OCI-LY3 (cell line): Measurements from ENCODE around the gene CHPF.

Experiments
- H2AFZ ChIP-seq: fragments of 200-600, 300-600 bp; shearing (Covaris generic); 2 replicates; pipeline ENCODE4 v1.6.0; 2014; ENCODE audit warnings: antibody characterized with exemption, low read depth, low read length
- H3K27ac ChIP-seq: fragments of 200-600, 300-600 bp; sonication (generic); 2 replicates; pipeline ENCODE4 v1.5.1; 2014; ENCODE audit warnings: mild to moderate bottlenecking, low read length, moderate library complexity, mixed read lengths
- H3K27me3 ChIP-seq: fragments of 200-600, 300-600 bp; sonication (generic); 2 replicates; pipeline ENCODE4 v1.6.1; 2014; ENCODE audit warnings: low read depth, low read length, mixed read lengths
- H3K36me3 ChIP-seq: fragments of 200-600, 300-600 bp; sonication (generic); replicated peaks from 2 replicates; pipeline ENCODE3; 2014; ENCODE audit warnings: low read depth, low read length, mixed read lengths
- H3K4me1 ChIP-seq: fragments of 300-600, 200-600 bp; sonication (generic); 2 replicates; pipeline ENCODE4 v1.6.1; 2014; ENCODE audit warnings: low read length, mixed read lengths
- H3K4me2 ChIP-seq: fragments of 200-600, 300-600 bp; sonication (generic); 2 replicates; pipeline ENCODE4 v1.6.1; 2014; ENCODE audit warnings: low read length, mixed read lengths
- H3K4me3 ChIP-seq: fragments of 300-600, 200-600 bp; sonication (generic); 2 replicates; pipeline ENCODE4 v1.5.1; 2014; ENCODE audit warnings: antibody characterized with exemption, mild to moderate bottlenecking, low read length, moderate library complexity
- H3K79me2 ChIP-seq: fragments of 300-600, 200-600 bp; shearing (Covaris generic); 2 replicates; pipeline ENCODE4 v1.6.1; 2014; ENCODE audit warnings: mild to moderate bottlenecking, low read length, mixed read lengths
- H3K9ac ChIP-seq: fragments of 300-600, 200-600 bp; shearing (Covaris generic); 2 replicates; pipeline ENCODE4 v1.6.0; 2014; ENCODE audit warnings: mild to moderate bottlenecking, low read length, moderate library complexity
- H3K9me3 ChIP-seq: fragments of 200-600, 300-600 bp; shearing (Covaris generic); 2 replicates; pipeline ENCODE4 v1.6.1; 2014; ENCODE audit warnings: low read length, mixed read lengths; ENCODE audit not compliant: insufficient read depth
- H4K20me1 ChIP-seq: fragments of 200-600, 300-600 bp; sonication (generic); 2 replicates; pipeline ENCODE4 v1.6.1; 2016; ENCODE audit warnings: low read length, mixed read lengths; ENCODE audit not compliant: insufficient read depth
- CTCF ChIP-seq: fragments of 200-600, 300-600 bp; sonication (generic); IDR thresholded peaks from 2 replicates; pipeline ENCODE4 v1.5.1; 2014; ENCODE audit warnings: antibody characterized with exemption, low read length, low read depth
- EZH2phosphoT487 ChIP-seq: fragments of 200-600 bp; shearing (Covaris generic); IDR thresholded peaks from 2 replicates; pipeline ENCODE4 v1.6.1; 2018; ENCODE audit warnings: antibody characterized with exemption, mixed run types, low read depth

CHPF gene

GRCh38 chr2:219496247-219496824 is 47.3 kb downstream of the CHPF start:
- no peak overlapping the region for H3K4me3 ChIP-seq
- H3K27me3 ChIP-seq = peaks cover 8% of the 10 kb centered on the region; the same call in 1 of the 2 replicates

GRCh38 chr2:219495531-219496122 is 48.0 kb downstream of the CHPF start:
- H3K4me1 ChIP-seq = peaks cover 11% of the 10 kb centered on the region
- no peak overlapping the region for H3K9ac ChIP-seq
- no peaks in the 10 kb centered on the region for H3K36me3 ChIP-seq
- peaks cover 8% of the 10 kb centered on the region; the same call in 1 of the 2 replicates for H3K27me3 ChIP-seq
- H3K4me2 ChIP-seq = peak overlapping the region; percentile 47
- H2AFZ ChIP-seq = no peak overlapping the region
- H3K79me2 ChIP-seq = peaks cover 11% of the 10 kb centered on the region
- H3K9me3 ChIP-seq = no peaks in the 10 kb centered on the region
- H3K4me3 ChIP-seq = no peak overlapping the region
- no peak overlapping the region for H3K27ac ChIP-seq
- H4K20me1 ChIP-seq = no peaks in the 10 kb centered on the region
- no peak for TF ChIP-seq EZH2phosphoT487
- peak; percentile 51 for TF ChIP-seq CTCF

More at GRCh38 chr2:219496247-219496824, 47.3 kb downstream of the CHPF start:
- Histone ChIP-seq H2AFZ (no peak overlapping the region), H3K36me3 (no peaks in the 10 kb centered on the region), H3K9ac (no peak overlapping the region), H3K79me2 (peaks cover 11% of the 10 kb centered on the region), H3K4me1 (peaks cover 11% of the 10 kb centered on the region), H3K4me2 (no peak overlapping the region), H3K27ac (no peak overlapping the region), H3K9me3 (no peaks in the 10 kb centered on the region), H4K20me1 (no peaks in the 10 kb centered on the region)
- no peak for TF ChIP-seq EZH2phosphoT487
- TF ChIP-seq CTCF = no peak

GRCh38 chr2:219494952-219495530 is 48.6 kb downstream of the CHPF start:
- TF ChIP-seq CTCF = no peak
- no peak for TF ChIP-seq EZH2phosphoT487
- no peak overlapping the region for H3K9ac ChIP-seq
- H3K79me2 ChIP-seq = peaks cover 11% of the 10 kb centered on the region
- no peaks in the 10 kb centered on the region for H4K20me1 ChIP-seq
- H3K4me3 ChIP-seq = no peak overlapping the region
- H3K27me3 ChIP-seq = peaks cover 8% of the 10 kb centered on the region; the same call in 1 of the 2 replicates
- H3K4me1 ChIP-seq = peaks cover 11% of the 10 kb centered on the region
- H2AFZ ChIP-seq = no peak overlapping the region
- no peaks in the 10 kb centered on the region for H3K9me3 ChIP-seq
- no peaks in the 10 kb centered on the region for H3K36me3 ChIP-seq
- no peak overlapping the region for H3K27ac ChIP-seq
- H3K4me2 ChIP-seq = peak overlapping the region; percentile 47; the same call in 1 of the 2 replicates

- H3K4me3 ChIP-seq = no peak overlapping the region
- no peaks in the 10 kb centered on the region for H4K20me1 ChIP-seq
- H3K9ac ChIP-seq = no peak overlapping the region
- H3K79me2 ChIP-seq = no peaks in the 10 kb centered on the region
- H3K4me2 ChIP-seq = no peak overlapping the region
- no peaks in the 10 kb centered on the region for H3K36me3 ChIP-seq
- H3K9me3 ChIP-seq = no peaks in the 10 kb centered on the region
- H2AFZ ChIP-seq = no peak overlapping the region
- TF ChIP-seq EZH2phosphoT487 (no peak), CTCF (no peak)
- H3K27me3 ChIP-seq = peaks cover 8% of the 10 kb centered on the region; the same call in 1 of the 2 replicates
- no peak overlapping the region for H3K27ac ChIP-seq
- peaks cover 4% of the 10 kb centered on the region; the same call in 1 of the 2 replicates for H3K4me1 ChIP-seq
These were observed 50.5 kb downstream of the CHPF start for GRCh38 chr2:219493086-219493485.
